SK-N-SH (cell line): ENCODE measurements around the gene HGS. TPM values are rescaled to one million over a fixed set of nuclear protein-coding genes. Genes with fewer than 3 reads are reported as not detected.

Experiments
- CTCF ChIA-PET: fragments of 300-600, 350-600 bp; formaldehyde crosslinking; extraction: SDS; loops from one replicate; lab custom pipeline; 2021; lab: Yijun Ruan, JAX
- POLR2A ChIA-PET: fragments of 350-600 bp; sonication (Branson Sonifier 250); formaldehyde crosslinking; extraction: SDS; loops from one replicate; lab custom pipeline; 2020; ENCODE audit warnings: antibody characterized with exemption, inconsistent platforms; lab: Yijun Ruan, JAX
- DNase-seq: peaks from one replicate; pipeline ENCODE4 v3.0.0; 2012
- H2AFZ ChIP-seq: fragments of 200-600 bp; sonication (generic); 2 replicates; pipeline ENCODE4 v1.8.1; 2016; ENCODE audit warnings: antibody characterized with exemption, mild to moderate bottlenecking, low read depth
- H3F3A ChIP-seq: fragments of 200-600 bp; sonication (generic); replicated peaks from 2 replicates; pipeline ENCODE3; 2016; ENCODE audit warnings: antibody characterized with exemption, mild to moderate bottlenecking; ENCODE audit not compliant: insufficient read depth
- H3K27ac ChIP-seq, 2 experiments: fragments of 200-500 bp in 1 of 2; fragments of 200-600 bp in 1 of 2; sonication (Bioruptor generic) in 1 of 2; sonication (generic), shearing (Covaris generic) in 1 of 2; 2 replicates each; pipeline versions ENCODE4 v1.5.1 to v1.6.1; 2014 to 2016; ENCODE audit warnings: low read depth in 2 of 2, inconsistent platforms in 1 of 2, low read length in 1 of 2, mild to moderate bottlenecking in 1 of 2, mixed read lengths in 1 of 2
- H3K27me3 ChIP-seq: fragments of 200-600 bp; sonication (generic), shearing (Covaris generic); 2 replicates; pipeline ENCODE4 v1.6.1; 2016; ENCODE audit warnings: mixed run types; ENCODE audit not compliant: insufficient read depth
- H3K36me3 ChIP-seq, 2 experiments: fragments of 200-500 bp in 1 of 2; fragments of 200-600 bp in 1 of 2; sonication (Bioruptor generic) in 1 of 2; sonication (generic) in 1 of 2; replicated peaks in 1 of 2; 2 replicates each; pipeline versions ENCODE3 to v1.5.1; 2014 to 2016; ENCODE audit warnings: low read length in 1 of 2, mild to moderate bottlenecking in 1 of 2; ENCODE audit not compliant: insufficient read depth in 2 of 2, control insufficient read depth in 1 of 2
- H3K4me1 ChIP-seq, 2 experiments: fragments of 200-500 bp in 1 of 2; fragments of 200-600 bp in 1 of 2; sonication (Bioruptor generic) in 1 of 2; sonication (generic), shearing (Covaris generic) in 1 of 2; 2 replicates each; pipeline versions ENCODE4 v1.5.1 to v1.6.1; 2014 to 2016; ENCODE audit warnings: low read depth in 1 of 2, low read length in 1 of 2, mixed run types in 1 of 2; ENCODE audit not compliant: insufficient read depth in 2 of 2, control insufficient read depth in 1 of 2
- H3K4me2 ChIP-seq: fragments of 200-600 bp; sonication (generic), shearing (Covaris generic); 2 replicates; pipeline ENCODE4 v1.6.1; 2017; ENCODE audit warnings: mixed run types
- H3K4me3 ChIP-seq, 2 experiments: fragments of 200-500 bp in 1 of 2; fragments of 200-600 bp in 1 of 2; sonication (Bioruptor generic) in 1 of 2; sonication (generic), shearing (Covaris generic) in 1 of 2; 2 replicates each; pipeline versions ENCODE4 v1.5.1 to v1.8.1; 2014 to 2016; ENCODE audit warnings: low read depth in 2 of 2, inconsistent platforms in 1 of 2, low read length in 1 of 2, mild to moderate bottlenecking in 1 of 2, mixed read lengths in 1 of 2, moderate library complexity in 1 of 2
- H3K79me2 ChIP-seq: fragments of 200-600 bp; sonication (generic); 2 replicates; pipeline ENCODE4 v1.8.1; 2017; ENCODE audit warnings: mild to moderate bottlenecking; ENCODE audit not compliant: insufficient read depth
- H3K9ac ChIP-seq: fragments of 200-600 bp; sonication (generic); 2 replicates; pipeline ENCODE4 v1.6.1; 2017; ENCODE audit warnings: mixed run types
- H3K9me2 ChIP-seq: fragments of 200-600 bp; sonication (generic); 2 replicates; pipeline ENCODE4 v1.6.1; 2017; ENCODE audit warnings: mixed run types
- H3K9me3 ChIP-seq: fragments of 200-600 bp; sonication (generic); 2 replicates; pipeline ENCODE4 v1.6.1; 2017; ENCODE audit warnings: mixed run types, mild to moderate bottlenecking, moderate library complexity
- H4K20me1 ChIP-seq: fragments of 200-600 bp; sonication (generic); 2 replicates; pipeline ENCODE4 v1.6.1; 2017; ENCODE audit warnings: mild to moderate bottlenecking, mixed run types; ENCODE audit not compliant: insufficient read depth
- CHD2 ChIP-seq: fragments of 150-350 bp; IDR thresholded peaks from 2 replicates; pipeline ENCODE4 v1.6.1; 2018; ENCODE audit warnings: low read length; ENCODE audit not compliant: partially characterized antibody
- FOSL2 ChIP-seq: IDR thresholded peaks from 2 replicates; pipeline ENCODE4 v1.4.0; 2012; ENCODE audit warnings: low read depth, mild to moderate bottlenecking, moderate library complexity, borderline replicate concordance
- FOXJ3 ChIP-seq: sonication (generic); formaldehyde crosslinking; IDR thresholded peaks from 2 replicates; pipeline ENCODE4 v1.5.1; 2020; ENCODE audit warnings: mild to moderate bottlenecking, missing genetic modification reagents
- FOXM1 ChIP-seq: IDR thresholded peaks from 2 replicates; pipeline ENCODE4 v1.4.0; 2012; ENCODE audit warnings: low read depth, mild to moderate bottlenecking
- GABPA ChIP-seq: IDR thresholded peaks from 2 replicates; pipeline ENCODE4 v1.4.0; 2012; ENCODE audit warnings: low read depth, mild to moderate bottlenecking
- IRF3 ChIP-seq: fragments of 150-350 bp; IDR thresholded peaks from 2 replicates; pipeline ENCODE4 v1.6.1; 2016; ENCODE audit warnings: mild to moderate bottlenecking, low read depth, low read length
- MEF2A ChIP-seq: IDR thresholded peaks from 2 replicates; pipeline ENCODE4 v1.4.0; 2012; ENCODE audit warnings: low read depth, borderline replicate concordance
- NFIC ChIP-seq: IDR thresholded peaks from 2 replicates; pipeline ENCODE4 v1.4.0; 2012; ENCODE audit warnings: borderline replicate concordance
- PBX3 ChIP-seq: IDR thresholded peaks from 2 replicates; pipeline ENCODE4; 2012
- POLR2AphosphoS5 ChIP-seq: IDR thresholded peaks from 2 replicates; pipeline ENCODE4 v1.6.1; 2012; ENCODE audit warnings: low read depth, low read length
- RAD21 ChIP-seq: IDR thresholded peaks from 2 replicates; pipeline ENCODE4 v1.6.1; 2012; ENCODE audit warnings: mild to moderate bottlenecking, low read length
- REST ChIP-seq: IDR thresholded peaks from 2 replicates; pipeline ENCODE4 v1.6.1; 2012; ENCODE audit warnings: mild to moderate bottlenecking, low read depth, low read length, moderate library complexity
- RFX5 ChIP-seq: IDR thresholded peaks from 2 replicates; pipeline ENCODE4 v1.6.1; 2012; ENCODE audit warnings: mild to moderate bottlenecking, improper control_type of control experiment, low read length
- RXRA ChIP-seq: IDR thresholded peaks from 2 replicates; pipeline ENCODE4 v1.4.0; 2012; ENCODE audit warnings: low read depth, mild to moderate bottlenecking, borderline replicate concordance
- SIN3A ChIP-seq: IDR thresholded peaks from 2 replicates; pipeline ENCODE4 v1.6.1; 2012; ENCODE audit warnings: low read depth, mild to moderate bottlenecking, low read length, moderate library complexity, borderline replicate concordance
- TAF1 ChIP-seq: IDR thresholded peaks from 2 replicates; pipeline ENCODE4 v1.6.1; 2012; ENCODE audit warnings: low read depth, mild to moderate bottlenecking, low read length, moderate library complexity, borderline replicate concordance
- USF1 ChIP-seq: IDR thresholded peaks from 2 replicates; pipeline ENCODE4 v1.4.0; 2012; ENCODE audit warnings: low read depth, borderline replicate concordance
- USF2 ChIP-seq: fragments of 150-350 bp; IDR thresholded peaks from 2 replicates; pipeline ENCODE4 v1.6.1; 2017; ENCODE audit warnings: antibody characterized with exemption, low read length, low read depth, borderline replicate concordance
- YY1 ChIP-seq: IDR thresholded peaks from 2 replicates; pipeline ENCODE4 v1.4.0; 2012; ENCODE audit warnings: low read depth, mild to moderate bottlenecking
- WGBS: methylation state at CpG from one replicate; pipeline ENCODE4 v1.1.6; 2017; ENCODE audit warnings: low lambda C conversion rate; 5-methylcytosine and 5-hydroxymethylcytosine counted together
- polyA plus RNA-seq, 3 experiments: library from polyadenylated mRNA; depleted of rRNA; stranded (reverse); fragments of >200 nt; gene quantifications; 2 replicates each; pipeline ENCODE4 v1.2.3, GENCODE V29; 2012

The HGS gene
- polyA plus RNA-seq, 1 of the 3 experiments (the other 2 are of a cell fraction), result 192 TPM

GRCh38 chr17:81695801-81696200 is 12.0 kb downstream of the HGS start:
- peaks cover 46 to 81% of the 10 kb centered on the region in 2 experiments for H3K36me3 ChIP-seq
- peaks cover 91% of the 10 kb centered on the region for H3K79me2 ChIP-seq
- ChIA-PET CTCF (interaction anchor here (0.6 to 1.8 kb wide), 4 partner anchors 17 to 24 kb away, joined by 3 to 9 read pairs (median 3); no protein-coding TSS in a partner anchor), POLR2A (interaction anchor here (0.6 to 1.3 kb wide), 3 partner anchors 11 to 28 kb away, joined by 3 to 6 read pairs (median 5); partner anchors contain the start of genes ARL16 and HGS)
- no peak overlapping the region for H3K27ac ChIP-seq
- TF ChIP-seq YY1, result no peak
- no peak for TF ChIP-seq NFIC
- TF ChIP-seq CHD2, result no peak
- no peak for TF ChIP-seq RFX5
- no peak for TF ChIP-seq PBX3
- TF ChIP-seq GABPA, result no peak
- TF ChIP-seq RAD21, result no peak
- TF ChIP-seq POLR2AphosphoS5, result no peak
- TF ChIP-seq FOSL2, result no peak
- no peak for TF ChIP-seq IRF3
- no peak for TF ChIP-seq USF1
- no peak for TF ChIP-seq RXRA
- TF ChIP-seq SIN3A, result no peak
- no peak for TF ChIP-seq FOXM1
- TF ChIP-seq TAF1, result no peak
- no peak for TF ChIP-seq REST
- TF ChIP-seq USF2, result no peak
- no peak for TF ChIP-seq FOXJ3 (CRISPR knock-in tag)
- no peak for TF ChIP-seq MEF2A
- no peak overlapping the region for H3K9ac ChIP-seq
- peaks cover 49% of the 10 kb centered on the region for H4K20me1 ChIP-seq
- no peak overlapping the region for H3K4me2 ChIP-seq
- no peaks in the 10 kb centered on the region for H3K27me3 ChIP-seq
- H3F3A ChIP-seq, result peaks cover 32% of the 10 kb centered on the region
- peaks cover 0 to 2% of the 10 kb centered on the region in 2 experiments; a peak in 1 of 4 replicates for H3K4me1 ChIP-seq
- 94% methylated on average over 21 of the region's 22 CpGs for WGBS
- DNase-seq, result no peak
- H3K9me3 ChIP-seq, result no peaks in the 10 kb centered on the region
- no peaks in the 10 kb centered on the region for H3K9me2 ChIP-seq
- H3K4me3 ChIP-seq, result no peak overlapping the region
- H2AFZ ChIP-seq, result no peak overlapping the region
